ENCODE results near the gene TMC8. TPM values are rescaled to one million over a fixed set of nuclear protein-coding genes. Genes with fewer than 3 reads are reported as not detected.
A peak's percentile ranks its signal among the peaks of the same experiment; 100 is the strongest.
"Not testable (repeated sequence)": the region's sequence is repeated elsewhere in the genome, so short reads cannot be mapped to it uniquely, and the experiment has no call there.

The TMC8 gene
- total and polyA plus RNA-seq, 4 donors: 1.0 to 14.4 (median 7.3) TPM

DNA sequence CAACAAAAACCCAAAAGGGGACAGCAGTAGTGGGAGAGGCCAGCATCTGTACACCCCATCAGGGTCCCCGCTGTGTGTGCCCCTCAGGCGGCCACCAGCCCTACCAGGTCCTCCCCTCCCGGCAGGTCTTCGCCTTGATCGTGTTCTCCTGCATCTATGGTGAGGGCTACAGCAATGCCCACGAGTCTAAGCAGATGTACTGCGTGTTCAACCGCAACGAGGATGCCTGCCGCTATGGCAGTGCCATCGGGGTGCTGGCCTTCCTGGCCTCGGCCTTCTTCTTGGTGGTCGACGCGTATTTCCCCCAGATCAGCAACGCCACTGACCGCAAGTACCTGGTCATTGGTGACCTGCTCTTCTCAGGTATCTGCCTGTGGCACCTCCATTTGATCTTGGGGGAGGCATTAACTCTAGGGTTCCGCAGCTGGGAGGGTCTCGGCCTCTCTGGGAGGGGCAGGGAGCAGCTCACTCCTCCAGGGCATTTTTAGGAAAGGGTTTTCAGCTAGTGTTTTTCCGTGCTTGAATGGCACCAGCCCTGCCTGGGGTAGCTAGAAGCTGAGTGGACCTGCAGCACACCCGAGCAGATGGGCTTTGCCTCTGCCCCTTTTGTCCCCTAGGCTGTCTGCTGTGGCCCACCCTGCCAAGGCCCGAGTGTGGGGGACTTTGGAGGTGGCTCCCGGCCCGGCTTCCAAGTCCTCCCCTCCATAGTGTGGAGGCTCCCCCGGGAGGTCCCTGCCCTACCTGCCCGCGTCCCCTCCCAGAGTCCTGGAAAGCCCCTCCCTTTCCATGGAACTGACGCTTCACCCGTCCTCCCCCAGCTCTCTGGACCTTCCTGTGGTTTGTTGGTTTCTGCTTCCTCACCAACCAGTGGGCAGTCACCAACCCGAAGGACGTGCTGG lies 40.4 kb downstream of the TMC8 start:
- DNase-seq: no peak
- intact Hi-C loops (cut with DNase I): loop anchor here in 1 of 2 donors (5.0 kb wide), 1 partner anchor 59 kb away; no protein-coding TSS in a partner anchor
- Histone ChIP-seq H3K4me3 (ENCODE audit: low read length in 2 of 2) (no peak overlapping the region), H3K27ac (ENCODE audit: low read depth in 1 of 2, low read length in 2 of 2) (no peak overlapping the region), H3K36me3 (ENCODE audit: control insufficient read depth in 1 of 2, insufficient read depth in 2 of 2, low read length in 1 of 2) (no peaks in the 10 kb centered on the region), H3K9me3 (ENCODE audit: control insufficient read depth, low read length) (no peaks in the 10 kb centered on the region), H3K4me1 (ENCODE audit: control insufficient read depth in 1 of 2, insufficient read depth in 2 of 2, low read length in 2 of 2) (no peaks in the 10 kb centered on the region), H3K27me3 (ENCODE audit: control insufficient read depth in 1 of 2, insufficient read depth in 2 of 2, low read length in 1 of 2) (no peaks in the 10 kb centered on the region)
- no peak for ATAC-seq (ENCODE audit: low FRiP score)
- 88 to 89% methylated on average over 31 of the region's 31 CpGs for WGBS, 2 donors

DNA sequence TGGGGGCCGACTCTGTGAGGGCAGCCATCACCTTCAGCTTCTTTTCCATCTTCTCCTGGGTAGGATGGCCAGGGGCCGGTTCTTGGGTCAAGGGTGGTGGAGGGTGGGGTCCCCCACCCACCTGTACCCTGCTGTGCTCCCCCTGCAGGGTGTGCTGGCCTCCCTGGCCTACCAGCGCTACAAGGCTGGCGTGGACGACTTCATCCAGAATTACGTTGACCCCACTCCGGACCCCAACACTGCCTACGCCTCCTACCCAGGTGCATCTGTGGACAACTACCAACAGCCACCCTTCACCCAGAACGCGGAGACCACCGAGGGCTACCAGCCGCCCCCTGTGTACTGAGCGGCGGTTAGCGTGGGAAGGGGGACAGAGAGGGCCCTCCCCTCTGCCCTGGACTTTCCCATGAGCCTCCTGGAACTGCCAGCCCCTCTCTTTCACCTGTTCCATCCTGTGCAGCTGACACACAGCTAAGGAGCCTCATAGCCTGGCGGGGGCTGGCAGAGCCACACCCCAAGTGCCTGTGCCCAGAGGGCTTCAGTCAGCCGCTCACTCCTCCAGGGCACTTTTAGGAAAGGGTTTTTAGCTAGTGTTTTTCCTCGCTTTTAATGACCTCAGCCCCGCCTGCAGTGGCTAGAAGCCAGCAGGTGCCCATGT lies 41.1 kb downstream of the TMC8 start:
- not testable (repeated sequence) for DNase-seq; H3K27ac ChIP-seq (ENCODE audit: low read depth in 1 of 2, low read length in 2 of 2); H3K4me1 ChIP-seq (ENCODE audit: control insufficient read depth in 1 of 2, insufficient read depth in 2 of 2, low read length in 2 of 2)

GRCh38 chr17:78172249-78173051 lies 41.9 kb downstream of the TMC8 start:
- H3K4me3 ChIP-seq (ENCODE audit: low read length in 2 of 2): no peak overlapping the region
- no peaks in the 10 kb centered on the region for H3K36me3 ChIP-seq (ENCODE audit: control insufficient read depth in 1 of 2, insufficient read depth in 2 of 2, low read length in 1 of 2)
- no peaks in the 10 kb centered on the region for H3K9me3 ChIP-seq (ENCODE audit: control insufficient read depth, low read length)
- peak in 1 of 2 donors; percentile 83 for DNase-seq
- H3K27ac ChIP-seq (ENCODE audit: low read depth in 1 of 2, low read length in 2 of 2): peak overlapping the region in 1 of 2 donors; percentile 43
- 38 to 45% methylated on average over 18 to 19 of the region's 19 CpGs for WGBS, 2 donors
- ATAC-seq (ENCODE audit: low FRiP score): no peak
- no peaks in the 10 kb centered on the region for H3K27me3 ChIP-seq (ENCODE audit: control insufficient read depth in 1 of 2, insufficient read depth in 2 of 2, low read length in 1 of 2)
- H3K4me1 ChIP-seq (ENCODE audit: control insufficient read depth in 1 of 2, insufficient read depth in 2 of 2, low read length in 2 of 2): no peaks in the 10 kb centered on the region
- intact Hi-C loops (cut with DNase I): loop anchor here in 1 of 2 donors (5.0 kb wide), 1 partner anchor 60 kb away; no protein-coding TSS in a partner anchor

More for the DNA sequence above, 41.1 kb downstream of the TMC8 start:
- 81 to 89% methylated on average over 16 to 19 of the region's 19 CpGs for WGBS, 2 donors
- ATAC-seq (ENCODE audit: low FRiP score); H3K4me3 ChIP-seq (ENCODE audit: low read length in 2 of 2); H3K36me3 ChIP-seq (ENCODE audit: control insufficient read depth in 1 of 2, insufficient read depth in 2 of 2, low read length in 1 of 2); H3K27me3 ChIP-seq (ENCODE audit: control insufficient read depth in 1 of 2, insufficient read depth in 2 of 2, low read length in 1 of 2); H3K9me3 ChIP-seq (ENCODE audit: control insufficient read depth, low read length): not testable (repeated sequence)
- intact Hi-C loops (cut with DNase I): loop anchor here in 1 of 2 donors (5.0 kb wide), 1 partner anchor 59 kb away; no protein-coding TSS in a partner anchor

DNA sequence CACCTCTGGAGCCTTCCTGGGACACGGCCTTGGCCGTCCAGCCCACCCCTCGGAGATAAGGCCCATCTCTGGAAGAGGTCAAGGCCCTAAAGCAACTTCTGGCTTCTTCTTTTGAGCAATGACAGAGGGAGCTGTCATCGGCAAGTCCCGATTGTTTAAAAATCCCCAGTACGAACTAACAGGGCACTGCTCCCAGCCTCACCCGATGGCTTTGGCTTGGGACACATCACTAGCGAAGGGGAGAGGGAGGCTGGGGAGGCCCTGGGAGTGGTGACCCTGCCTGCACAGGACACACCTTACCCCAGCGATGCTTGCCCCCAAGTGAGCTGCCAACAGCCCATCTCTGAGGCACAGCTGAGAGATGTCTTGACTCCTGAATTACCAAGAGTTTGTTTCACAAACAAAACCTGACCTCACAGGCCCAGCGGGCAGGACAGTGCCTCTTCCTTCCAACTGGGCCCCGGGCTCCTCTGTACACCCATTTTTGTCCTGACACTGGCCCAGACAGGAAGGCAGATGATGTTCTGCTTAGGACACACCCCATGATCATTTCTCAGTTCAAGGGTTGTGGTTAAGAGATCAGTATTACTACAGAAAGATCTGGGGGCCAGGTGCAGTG lies 42.6 kb downstream of the TMC8 start:
- Histone ChIP-seq H3K4me3 (ENCODE audit: low read length in 2 of 2) (no peak overlapping the region), H3K27ac (ENCODE audit: low read depth in 1 of 2, low read length in 2 of 2) (peak overlapping the region in 1 of 2 donors; percentile 43), H3K36me3 (ENCODE audit: control insufficient read depth in 1 of 2, insufficient read depth in 2 of 2, low read length in 1 of 2) (no peaks in the 10 kb centered on the region), H3K27me3 (ENCODE audit: control insufficient read depth in 1 of 2, insufficient read depth in 2 of 2, low read length in 1 of 2) (no peaks in the 10 kb centered on the region), H3K9me3 (ENCODE audit: control insufficient read depth, low read length) (no peaks in the 10 kb centered on the region), H3K4me1 (ENCODE audit: control insufficient read depth in 1 of 2, insufficient read depth in 2 of 2, low read length in 2 of 2) (no peaks in the 10 kb centered on the region)
- intact Hi-C loops (cut with DNase I): loop anchor here in 1 of 2 donors (5.0 kb wide), 1 partner anchor 61 kb away; no protein-coding TSS in a partner anchor
- 44 to 62% methylated on average over 11 of the region's 11 CpGs for WGBS, 2 donors
- DNase-seq (no peak), ATAC-seq (ENCODE audit: low FRiP score) (no peak)

- peak; percentile 84 for ATAC-seq (ENCODE audit: low FRiP score)
- Histone ChIP-seq H3K4me1 (ENCODE audit: control insufficient read depth in 1 of 2, insufficient read depth in 2 of 2, low read length in 2 of 2) (peaks cover 0 to 2% of the 10 kb centered on the region in 2 donors), H3K27ac (ENCODE audit: low read depth in 1 of 2, low read length in 2 of 2) (peak overlapping the region; percentile 16 to 65), H3K36me3 (ENCODE audit: control insufficient read depth in 1 of 2, insufficient read depth in 2 of 2, low read length in 1 of 2) (no peaks in the 10 kb centered on the region), H3K27me3 (ENCODE audit: control insufficient read depth in 1 of 2, insufficient read depth in 2 of 2, low read length in 1 of 2) (no peaks in the 10 kb centered on the region), H3K4me3 (ENCODE audit: low read length in 2 of 2) (no peak overlapping the region), H3K9me3 (ENCODE audit: control insufficient read depth, low read length) (no peaks in the 10 kb centered on the region)
- DNase-seq: peak; percentile 93 to 94
- intact Hi-C loops (cut with DNase I): loop anchor here in 1 of 2 donors (1.0 to 5.0 kb wide), 2 partner anchors 62 to 77 kb away; no protein-coding TSS in a partner anchor
- WGBS, 2 donors: 2 to 4% methylated on average over 15 of the region's 15 CpGs
Observed at GRCh38 chr17:78174346-78174869, 43.8 kb downstream of the TMC8 start.

DNA sequence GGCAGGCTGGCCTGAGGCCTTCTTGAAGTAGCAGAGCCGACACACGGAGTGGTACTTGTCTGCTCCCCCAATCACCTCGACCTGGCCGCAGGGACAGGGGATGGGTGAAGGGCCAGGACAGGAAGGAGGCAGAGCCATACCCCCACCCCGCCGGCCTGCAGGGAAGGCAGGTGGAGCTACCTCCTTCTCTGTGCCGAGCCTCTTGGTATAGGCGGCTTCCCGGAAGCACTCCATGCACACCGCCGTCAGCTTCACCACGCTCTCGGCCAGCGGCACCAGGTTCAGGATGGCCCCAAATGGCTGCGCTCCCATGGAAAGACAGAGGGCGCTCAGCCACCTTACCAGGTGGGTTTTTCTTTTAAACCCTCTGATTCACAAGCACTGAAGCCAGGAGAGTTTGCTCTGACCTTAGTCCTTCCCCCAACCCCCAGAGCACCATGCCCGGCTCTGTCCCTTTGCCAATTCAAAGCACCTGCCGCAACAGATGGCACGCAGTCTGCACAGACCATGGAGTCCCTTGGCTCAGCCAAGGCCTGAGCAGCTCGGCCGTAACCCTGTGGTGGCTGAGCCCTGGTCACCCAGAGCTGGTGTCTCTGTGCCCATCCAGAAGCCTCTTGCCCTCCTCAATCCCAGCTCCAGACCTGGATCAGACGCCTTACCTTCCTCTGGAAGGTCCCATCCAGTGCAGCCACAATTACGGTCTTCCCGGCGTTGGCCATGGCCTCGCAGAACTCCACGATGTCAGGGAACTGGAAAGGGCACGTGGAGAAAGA lies 44.5 kb downstream of the TMC8 start:
- intact Hi-C loops (cut with DNase I): loop anchor here (1.0 to 5.0 kb wide), 2 partner anchors 63 to 76 kb away; no protein-coding TSS in a partner anchor
- whole genome bisulfite sequencing, 2 donors: 62 to 72% methylated on average over 28 of the region's 28 CpGs
- no peak overlapping the region for H3K4me3 ChIP-seq (ENCODE audit: low read length in 2 of 2)
- H3K27me3 ChIP-seq (ENCODE audit: control insufficient read depth in 1 of 2, insufficient read depth in 2 of 2, low read length in 1 of 2): no peaks in the 10 kb centered on the region
- peak overlapping the region; percentile 52 to 65 for H3K27ac ChIP-seq (ENCODE audit: low read depth in 1 of 2, low read length in 2 of 2)
- no peaks in the 10 kb centered on the region for H3K36me3 ChIP-seq (ENCODE audit: control insufficient read depth in 1 of 2, insufficient read depth in 2 of 2, low read length in 1 of 2)
- DNase-seq (no peak), ATAC-seq (ENCODE audit: low FRiP score) (no peak)
- H3K9me3 ChIP-seq (ENCODE audit: control insufficient read depth, low read length): no peaks in the 10 kb centered on the region
- H3K4me1 ChIP-seq (ENCODE audit: control insufficient read depth in 1 of 2, insufficient read depth in 2 of 2, low read length in 2 of 2): peaks cover 0 to 2% of the 10 kb centered on the region in 2 donors

DNA sequence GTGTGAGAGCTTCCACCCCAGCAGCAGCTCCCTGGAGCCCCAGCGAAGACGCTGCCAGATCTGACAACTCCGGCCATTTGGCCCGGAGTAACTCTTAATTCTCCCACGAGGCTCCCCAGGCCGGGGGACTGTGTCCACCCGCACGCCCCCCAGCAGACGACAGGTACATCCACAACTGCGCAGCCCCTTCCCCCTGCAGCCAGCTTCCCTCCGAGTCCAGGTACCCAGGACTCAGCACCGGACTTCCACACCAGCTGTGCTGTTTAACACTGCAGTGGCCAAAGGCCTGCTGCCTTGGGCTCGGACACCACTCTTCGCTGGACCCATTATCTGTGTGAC lies 45.0 kb downstream of the TMC8 start:
- no peak for DNase-seq
- intact Hi-C loops (cut with DNase I): loop anchor here in 1 of 2 donors (5.0 kb wide), 1 partner anchor 63 kb away; no protein-coding TSS in a partner anchor
- H3K4me1 ChIP-seq (ENCODE audit: control insufficient read depth in 1 of 2, insufficient read depth in 2 of 2, low read length in 2 of 2): peaks cover under 1 to 2% of the 10 kb centered on the region in 2 donors

More for the DNA sequence above, 45.0 kb downstream of the TMC8 start:
- WGBS, 2 donors: 65 to 72% methylated on average over 14 of the region's 14 CpGs
- ATAC-seq (ENCODE audit: low FRiP score): no peak
- Histone ChIP-seq H3K4me3 (ENCODE audit: low read length in 2 of 2) (no peak overlapping the region), H3K9me3 (ENCODE audit: control insufficient read depth, low read length) (no peaks in the 10 kb centered on the region), H3K27ac (ENCODE audit: low read depth in 1 of 2, low read length in 2 of 2) (peak overlapping the region; percentile 52 to 65), H3K36me3 (ENCODE audit: control insufficient read depth in 1 of 2, insufficient read depth in 2 of 2, low read length in 1 of 2) (no peaks in the 10 kb centered on the region), H3K27me3 (ENCODE audit: control insufficient read depth in 1 of 2, insufficient read depth in 2 of 2, low read length in 1 of 2) (no peaks in the 10 kb centered on the region)
